Measurements from ENCODE around the gene ATP6V1C2.
A peak's percentile ranks its signal among the peaks of the same experiment; 100 is the strongest.

Gene ATP6V1C2

GRCh38 chr2:10721396-10722251, at the start of gene ATP6V1C2:
Gene ATP6V1C2 (plus strand): TSS chr2:10721630. CDS start chr2:10722850, 1,220 bp downstream.
- DNase-seq (ENCODE audit: low spot score) = peak; percentile 53

GRCh38 chr2:10675131-10675530, 46.3 kb upstream of the ATP6V1C2 start:
- no peak for DNase-seq (ENCODE audit: low spot score)

DNA sequence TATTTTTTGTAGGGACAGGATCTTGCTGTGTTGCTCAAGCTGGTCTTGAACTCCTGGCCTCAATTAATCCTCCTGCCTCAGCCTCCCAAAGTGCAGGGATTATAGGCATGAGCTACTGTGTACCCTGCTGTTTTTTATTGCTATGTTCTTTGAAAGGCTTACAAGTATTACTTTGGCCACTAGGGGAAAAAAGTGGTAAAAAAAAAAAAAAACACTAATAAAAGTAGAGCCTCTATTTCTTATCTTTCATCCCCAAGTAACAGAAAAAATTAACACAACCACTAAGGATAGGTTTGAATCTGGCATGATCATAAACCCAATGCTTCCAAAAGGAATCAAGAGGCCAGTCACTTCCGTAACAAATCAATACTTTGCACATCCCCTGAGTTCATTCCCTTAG, 43.2 kb upstream of the ATP6V1C2 start:
- peak; percentile 16 for DNase-seq (ENCODE audit: low spot score)

DNA sequence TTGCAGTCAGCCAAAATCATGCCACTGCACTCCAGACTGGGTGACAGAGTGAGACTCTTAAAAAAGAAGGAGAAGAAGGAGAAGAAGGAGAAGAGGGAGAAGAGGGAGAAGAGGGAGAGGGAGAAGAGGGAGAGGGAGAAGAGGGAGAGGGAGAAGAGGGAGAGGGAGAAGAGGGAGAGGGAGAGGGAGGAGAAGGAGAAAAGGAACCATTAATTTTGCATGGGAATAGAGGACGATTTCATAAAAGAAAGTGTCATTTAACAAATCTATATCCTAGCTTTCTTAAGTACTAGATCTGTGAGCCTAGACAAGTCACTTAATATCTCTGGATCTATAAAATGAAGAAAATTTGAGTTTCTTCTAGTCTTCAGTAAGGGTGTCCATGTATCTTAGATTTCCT, 41.2 kb upstream of the ATP6V1C2 start:
- DNase-seq (ENCODE audit: low spot score) = no peak

DNA sequence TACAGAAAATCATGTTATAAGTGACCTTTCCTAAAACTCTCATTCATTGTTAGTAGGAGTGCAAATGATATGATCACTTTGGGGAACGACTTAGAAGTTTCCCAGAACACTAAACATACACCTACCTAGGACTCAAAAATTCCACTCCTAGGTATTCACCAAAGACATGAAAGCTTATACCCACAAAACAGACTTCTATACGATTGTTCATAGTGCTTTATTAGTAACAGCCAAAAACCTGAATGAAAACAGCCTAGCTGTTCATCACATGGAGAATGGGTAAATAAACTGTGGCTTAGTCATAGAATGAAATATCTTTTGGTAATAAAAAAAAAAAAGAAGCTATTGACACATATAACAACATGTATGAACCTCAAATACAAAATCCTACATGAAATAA, 40.5 kb upstream of the ATP6V1C2 start:
- DNase-seq (ENCODE audit: low spot score) = no peak

GRCh38 chr2:10686176-10686730, 35.2 kb upstream of the ATP6V1C2 start:
- DNase-seq (ENCODE audit: low spot score) = no peak

- peak; percentile 30 for DNase-seq (ENCODE audit: low spot score)
Observed at GRCh38 chr2:10688921-10689807, 32.3 kb upstream of the ATP6V1C2 start.

GRCh38 chr2:10691521-10691920, 29.9 kb upstream of the ATP6V1C2 start:
- DNase-seq (ENCODE audit: low spot score) = no peak

DNA sequence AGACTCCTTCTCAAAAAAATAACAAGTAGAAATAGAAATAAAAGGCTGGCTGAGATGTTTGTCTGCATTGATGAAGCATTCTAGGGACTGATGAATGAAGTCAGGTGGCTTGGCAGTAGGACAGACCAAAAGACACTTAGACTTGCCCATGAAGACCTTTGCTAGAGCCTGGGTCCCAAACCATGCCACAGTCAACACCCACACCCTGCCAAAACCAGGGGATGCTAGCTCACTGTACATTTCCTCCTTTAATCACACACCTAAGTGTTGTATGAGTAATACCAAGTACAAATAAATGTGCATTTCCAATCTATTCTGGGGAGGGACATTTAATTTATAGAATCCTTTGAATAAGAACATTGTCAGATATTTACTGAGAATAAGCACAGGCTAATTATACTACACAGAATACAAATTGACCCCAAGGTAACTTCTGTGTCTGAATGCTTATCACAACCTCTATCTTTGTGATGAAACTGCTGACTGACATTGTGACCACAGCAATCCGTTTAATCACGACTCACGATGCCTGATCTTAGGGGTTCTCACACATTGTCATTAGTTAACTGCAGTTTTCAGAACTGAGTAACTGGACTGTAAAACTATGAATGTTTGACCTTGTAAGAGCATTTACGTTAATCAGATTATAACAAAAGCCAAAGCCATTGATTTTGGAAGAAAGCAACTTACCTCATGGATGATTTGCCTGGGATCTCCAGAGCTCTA, 21.2 kb upstream of the ATP6V1C2 start:
- DNase-seq (ENCODE audit: low spot score) = no peak

- no peak for DNase-seq (ENCODE audit: low spot score)
Observed at GRCh38 chr2:10704034-10704594, 17.3 kb upstream of the ATP6V1C2 start.

GRCh38 chr2:10706033-10706432, 15.4 kb upstream of the ATP6V1C2 start:
- DNase-seq (ENCODE audit: low spot score) = no peak

GRCh38 chr2:10707831-10708230, 13.6 kb upstream of the ATP6V1C2 start:
- no peak for DNase-seq (ENCODE audit: low spot score)

DNA sequence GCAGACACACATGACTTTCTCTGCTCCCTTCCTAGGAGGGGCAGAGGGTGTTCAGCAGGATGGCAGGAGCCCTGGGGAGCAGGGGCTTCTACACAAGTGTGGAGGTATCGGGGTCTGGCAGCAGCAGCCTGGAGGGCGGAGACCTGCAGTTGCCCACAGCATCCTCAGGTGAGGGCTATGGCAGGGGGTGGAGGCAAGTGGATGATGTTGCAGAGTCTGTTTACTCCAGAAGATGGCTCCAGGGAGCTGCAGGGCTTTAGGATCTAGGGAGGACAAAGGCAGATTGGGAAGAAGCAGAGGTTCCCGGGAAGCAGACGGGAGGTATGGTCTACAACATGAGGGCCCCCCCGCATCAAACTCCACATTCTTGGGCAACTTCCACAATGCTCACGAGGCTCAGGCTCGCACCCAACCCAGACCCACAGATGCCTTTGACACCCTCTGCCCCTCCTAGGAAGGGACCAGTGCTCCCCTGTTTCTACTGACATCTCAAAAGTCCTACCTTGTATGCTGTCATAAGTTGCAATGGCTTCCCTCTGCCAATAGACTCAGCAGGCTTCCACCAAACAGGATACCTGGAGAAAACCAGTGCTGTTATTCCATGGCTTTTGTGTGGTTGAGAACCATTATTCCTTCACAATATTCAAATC, 12.0 kb upstream of the ATP6V1C2 start:
- DNase-seq (ENCODE audit: low spot score) = peak; percentile 44

GRCh38 chr2:10712185-10712809, 9.1 kb upstream of the ATP6V1C2 start:
- DNase-seq (ENCODE audit: low spot score) = no peak

DNA sequence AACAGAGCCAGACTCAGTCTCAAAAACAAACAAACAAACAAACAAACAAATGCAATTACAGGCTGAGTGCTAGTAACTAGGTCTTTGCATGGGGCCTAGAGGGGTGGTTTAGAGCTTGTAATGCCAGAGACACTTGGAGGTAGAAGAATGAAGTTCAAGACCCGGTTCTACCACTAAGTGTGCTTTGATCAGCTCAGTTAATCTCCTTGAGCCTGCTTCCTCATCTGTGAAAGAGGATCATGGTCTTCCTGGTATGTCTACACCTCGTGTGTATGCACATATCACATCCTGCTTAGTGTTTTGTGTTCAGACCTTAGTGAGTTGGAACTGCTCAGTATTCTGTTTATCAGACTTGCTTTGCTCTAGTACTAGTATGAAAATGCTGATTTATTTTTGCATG, 4.8 kb upstream of the ATP6V1C2 start:
- DNase-seq (ENCODE audit: low spot score) = no peak

DNA sequence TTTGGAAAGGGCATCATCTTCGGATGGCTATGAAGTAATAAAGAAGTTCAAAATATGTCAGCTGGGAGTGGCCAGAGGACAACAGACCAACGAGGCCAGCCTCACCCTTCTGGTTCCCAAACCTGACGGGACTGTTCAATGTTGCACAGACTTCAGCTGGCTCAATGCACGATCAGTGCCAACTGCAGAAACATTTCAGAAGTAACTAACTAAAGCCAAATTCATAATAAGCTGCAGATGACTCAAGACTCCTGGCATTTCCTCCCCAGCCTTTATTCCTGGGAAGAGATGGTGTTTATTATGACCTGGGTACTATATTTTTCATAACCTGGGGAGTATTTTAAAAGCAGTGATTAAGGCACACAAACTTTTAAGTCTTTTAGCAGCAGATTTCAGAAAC, 3.8 kb upstream of the ATP6V1C2 start:
- DNase-seq (ENCODE audit: low spot score) = peak; percentile 81

DNA sequence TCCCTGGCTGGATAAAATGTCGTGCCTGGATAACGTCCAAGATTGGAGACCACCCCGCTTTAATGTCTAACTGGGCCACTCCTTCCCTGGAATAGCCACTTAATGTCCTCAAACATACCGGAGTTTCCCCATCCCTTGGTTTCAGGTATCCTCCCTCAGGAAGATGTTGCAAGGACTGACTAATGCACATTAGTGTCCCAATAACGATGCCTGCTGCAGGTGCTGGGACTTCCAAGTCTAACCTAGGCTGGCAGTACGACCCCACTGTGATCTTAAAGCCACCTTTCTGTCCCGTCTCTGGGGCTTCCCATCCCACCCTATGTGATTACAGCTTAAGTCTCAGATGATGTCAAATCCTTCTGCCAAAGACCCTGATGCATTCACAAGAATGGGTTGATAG, 1.1 kb upstream of the ATP6V1C2 start:
- no peak for DNase-seq (ENCODE audit: low spot score)

DNA sequence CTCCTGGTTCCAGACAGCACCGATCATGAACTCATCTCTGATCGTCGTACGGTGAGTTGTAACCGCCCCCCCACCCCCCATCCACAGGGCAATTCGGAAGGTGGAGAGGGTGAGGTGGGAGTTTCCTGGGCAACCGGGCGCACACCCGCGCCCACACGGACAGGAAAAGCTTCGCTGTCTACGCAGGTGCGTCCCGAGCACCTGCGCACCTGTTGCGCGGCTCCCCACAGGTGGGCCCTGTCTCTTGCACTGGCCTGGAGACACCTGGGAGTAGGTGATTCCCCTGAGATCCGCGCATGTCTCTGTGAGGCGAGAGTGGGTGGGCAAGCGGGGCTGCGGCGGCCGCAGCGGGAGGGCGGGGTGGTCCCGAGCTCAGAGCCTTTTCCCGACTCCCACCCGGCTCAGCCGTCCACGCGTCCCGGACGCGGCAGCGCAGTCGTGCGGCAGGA, 459 bp upstream of the ATP6V1C2 start:
- no peak for DNase-seq (ENCODE audit: low spot score)

DNA sequence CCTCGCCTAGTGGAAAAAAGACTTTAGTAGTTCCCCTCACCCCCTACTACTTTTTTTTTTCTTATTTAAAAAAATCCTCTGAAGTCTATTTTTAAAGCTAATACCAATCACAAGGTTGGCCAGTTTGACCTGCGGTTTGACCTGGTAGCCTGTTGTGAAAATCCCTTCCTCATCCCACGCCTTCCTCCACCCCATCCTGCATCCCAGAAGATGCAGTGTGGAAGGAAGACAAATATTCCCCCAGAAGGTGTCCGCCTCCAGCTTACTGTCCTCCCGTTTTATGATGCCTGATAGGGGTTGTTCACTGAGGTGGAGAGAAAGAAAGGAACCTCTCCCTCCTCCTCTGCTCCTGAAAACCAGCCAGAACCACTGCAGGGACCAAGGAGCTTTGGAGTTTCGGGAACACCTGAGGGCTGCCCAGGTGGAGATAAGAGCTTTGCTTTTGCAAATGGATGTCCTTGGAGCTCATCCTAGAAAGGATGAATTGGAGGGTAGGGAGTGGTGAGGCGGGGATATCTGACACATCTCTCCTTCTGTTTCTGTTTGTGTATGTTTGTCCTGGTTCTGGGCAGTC, 909 bp downstream of the ATP6V1C2 start:
- no peak for DNase-seq (ENCODE audit: low spot score)

- no peak for DNase-seq (ENCODE audit: low spot score)
Observed at GRCh38 chr2:10732924-10733565, 11.6 kb downstream of the ATP6V1C2 start.

All from GM03348 (cell line).